Fibroblast of peridontal ligament (primary cell): ENCODE measurements around the gene SND1.
A peak's percentile ranks its signal among the peaks of the same experiment; 100 is the strongest.

Source experiments
- DNase-seq: peaks from one replicate; pipeline ENCODE4 v3.0.0-alpha.2; 2010; ENCODE audit errors: extremely low read depth

Gene SND1

GRCh38 chr7:127766831-127767459, 115.0 kb downstream of the SND1 start:
- no peak for DNase-seq

- no peak for DNase-seq
These were observed 116.2 kb downstream of the SND1 start for GRCh38 chr7:127768241-127768640.

- DNase-seq, result no peak
These were observed 117.1 kb downstream of the SND1 start for GRCh38 chr7:127769137-127769536.

GRCh38 chr7:127769696-127770400, 117.9 kb downstream of the SND1 start:
- peak; percentile 15 for DNase-seq

- peak; percentile 25 for DNase-seq
These were observed 118.9 kb downstream of the SND1 start for GRCh38 chr7:127770885-127771284.

- DNase-seq, result no peak
These were observed 119.7 kb downstream of the SND1 start for GRCh38 chr7:127771707-127772106.

- peak; percentile 91 for DNase-seq
These were observed 124.9 kb downstream of the SND1 start for GRCh38 chr7:127776776-127777386.

GRCh38 chr7:127780489-127780888, 128.5 kb downstream of the SND1 start:
- DNase-seq, result no peak

GRCh38 chr7:127781081-127781480, 129.1 kb downstream of the SND1 start:
- no peak for DNase-seq

GRCh38 chr7:127782075-127782474, 130.1 kb downstream of the SND1 start:
- no peak for DNase-seq

- DNase-seq, result peak; percentile 52
These were observed 130.9 kb downstream of the SND1 start for GRCh38 chr7:127782654-127783559.

GRCh38 chr7:127786184-127786583, 134.2 kb downstream of the SND1 start:
- DNase-seq, result peak; percentile 39

- DNase-seq, result no peak
These were observed 137.0 kb downstream of the SND1 start for GRCh38 chr7:127789031-127789430.

GRCh38 chr7:127791446-127792189, 139.6 kb downstream of the SND1 start:
- peak; percentile 68 for DNase-seq

GRCh38 chr7:127792528-127793342, 140.7 kb downstream of the SND1 start:
- no peak for DNase-seq

GRCh38 chr7:127793582-127793981, 141.6 kb downstream of the SND1 start:
- no peak for DNase-seq

- DNase-seq, result no peak
These were observed 142.1 kb downstream of the SND1 start for GRCh38 chr7:127794136-127794535.

GRCh38 chr7:127794551-127794950, 142.6 kb downstream of the SND1 start:
- DNase-seq, result no peak

- DNase-seq, result no peak
These were observed 146.0 kb downstream of the SND1 start for GRCh38 chr7:127798023-127798422.

- DNase-seq, result no peak
These were observed 146.9 kb downstream of the SND1 start for GRCh38 chr7:127798769-127799372.
